Endothelial cell of umbilical vein (primary cell): ENCODE results near the gene KCNA3.

Experiments used
- CTCF ChIP-seq, 2 donors: IDR thresholded peaks; 1 replicate in 1 of 2; 2 replicates in 1 of 2; pipeline ENCODE4 v1.5.1; 2011; ENCODE audit warnings: low read length in 2 of 2, mild to moderate bottlenecking in 2 of 2, moderate library complexity in 2 of 2, control low read depth in 1 of 2, inconsistent platforms in 1 of 2, low read depth in 1 of 2; ENCODE audit not compliant: insufficient read depth in 1 of 2; ENCODE audit errors: extremely low read depth in 1 of 2
- EZH2 ChIP-seq: IDR thresholded peaks from 2 replicates; pipeline ENCODE4 v1.6.1; 2012; ENCODE audit warnings: borderline replicate concordance, low read depth, mild to moderate bottlenecking, moderate library complexity, low read length, inconsistent platforms; ENCODE audit not compliant: severe bottlenecking
- GATA2 ChIP-seq: IDR thresholded peaks from 2 replicates; pipeline ENCODE4 v1.7.0; 2011; ENCODE audit warnings: low read depth, mild to moderate bottlenecking, moderate library complexity, mixed read lengths, low read length; ENCODE audit not compliant: insufficient read length, insufficient read depth
- MYC ChIP-seq: IDR thresholded peaks from one replicate; pipeline ENCODE4 v1.6.1; 2011; ENCODE audit warnings: mild to moderate bottlenecking, low read depth, low read length
- POLR2AphosphoS5 ChIP-seq: IDR thresholded peaks from 2 replicates; pipeline ENCODE4 v1.6.1; 2012; ENCODE audit warnings: low read depth, mild to moderate bottlenecking, control low read depth, low read length, moderate library complexity; ENCODE audit not compliant: insufficient read depth
- TF ChIP-seq, protein P1 (sequence below): IDR thresholded peaks from 2 replicates; pipeline ENCODE4 v1.6.1; 2011; ENCODE audit not compliant: insufficient read depth, insufficient read length

GRCh38 chr1:110686188-110686587 is 11.4 kb upstream of the KCNA3 start:
- TF ChIP-seq CTCF (IDR thresholded peaks at IDR 0.05; ENCODE audit: extremely low read depth in 1 of 2, insufficient read depth in 1 of 2, low read depth in 1 of 2, low read length in 2 of 2) = no peak
- no peak for TF ChIP-seq POLR2AphosphoS5
- no peak for TF ChIP-seq EZH2
- no peak for TF ChIP-seq GATA2
- TF ChIP-seq MYC = no peak
- TF ChIP-seq, protein P1, sequence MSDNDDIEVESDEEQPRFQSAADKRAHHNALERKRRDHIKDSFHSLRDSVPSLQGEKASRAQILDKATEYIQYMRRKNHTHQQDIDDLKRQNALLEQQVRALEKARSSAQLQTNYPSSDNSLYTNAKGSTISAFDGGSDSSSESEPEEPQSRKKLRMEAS = no peak
